Liver (tissue), 3 donors: Measurements from ENCODE around the gene HEPHL1.

ENCODE experiments used
- ATF3 ChIP-seq: IDR thresholded peaks from 2 replicates; pipeline ENCODE4 v1.6.1; 2016; ENCODE audit warnings: antibody characterized with exemption
- CTCF ChIP-seq: fragments of 150-350 bp; IDR thresholded peaks from 2 replicates; pipeline ENCODE4 v1.5.1; 2017; ENCODE audit warnings: improper control_type of control experiment, low read depth, low read length; ENCODE audit not compliant: missing input control
- GABPA ChIP-seq, 2 donors: IDR thresholded peaks in 1 of 2; conservative IDR thresholded peaks in 1 of 2; 2 replicates each; pipeline ENCODE4 v1.6.1; 2016; ENCODE audit warnings: antibody characterized with exemption in 2 of 2, mild to moderate bottlenecking in 1 of 2, moderate library complexity in 1 of 2
- JUND ChIP-seq, 2 donors: IDR thresholded peaks; 2 replicates each; pipeline ENCODE4 v1.6.1; 2016; ENCODE audit warnings: antibody characterized with exemption in 2 of 2
- MAX ChIP-seq: IDR thresholded peaks from 2 replicates; pipeline ENCODE4 v1.6.1; 2016; ENCODE audit warnings: antibody characterized with exemption
- RAD21 ChIP-seq, 2 donors: IDR thresholded peaks; 2 replicates each; pipeline ENCODE4 v1.6.1; 2016; ENCODE audit warnings: antibody characterized with exemption in 2 of 2, mild to moderate bottlenecking in 2 of 2
- REST ChIP-seq: IDR thresholded peaks from 2 replicates; pipeline ENCODE4 v1.6.1; 2016; ENCODE audit warnings: antibody characterized with exemption, mild to moderate bottlenecking
- RXRA ChIP-seq, 2 donors: IDR thresholded peaks; 2 replicates each; pipeline ENCODE4 v1.6.1; 2017 to 2018; ENCODE audit warnings: antibody characterized with exemption in 2 of 2, mild to moderate bottlenecking in 1 of 2
- TAF1 ChIP-seq: conservative IDR thresholded peaks from 2 replicates; pipeline ENCODE4 v1.6.1; 2016; ENCODE audit warnings: antibody characterized with exemption, mild to moderate bottlenecking
- YY1 ChIP-seq: IDR thresholded peaks from 2 replicates; pipeline ENCODE4 v1.6.1; 2016; ENCODE audit warnings: antibody characterized with exemption, mild to moderate bottlenecking
- ZBTB33 ChIP-seq: IDR thresholded peaks from 2 replicates; pipeline ENCODE4 v1.6.1; 2016; ENCODE audit warnings: antibody characterized with exemption
- donor health status: healthy.
- donor health status: healthy.

GRCh38 chr11:94117197-94117574, 96.0 kb downstream of the HEPHL1 start:
- TF ChIP-seq CTCF = no peak
- TF ChIP-seq MAX = no peak
- no peak for TF ChIP-seq RAD21 (IDR thresholded peaks at IDR 0.05)
- no peak for TF ChIP-seq ZBTB33
- TF ChIP-seq REST = no peak
- TF ChIP-seq JUND (IDR thresholded peaks at IDR 0.05) = no peak
- no peak for TF ChIP-seq YY1
- TF ChIP-seq TAF1 = no peak
- no peak for TF ChIP-seq ATF3
- no peak for TF ChIP-seq RXRA (IDR thresholded peaks at IDR 0.05)
- no peak for TF ChIP-seq GABPA (IDR thresholded peaks at IDR 0.05 in 1 of 2, conservative IDR thresholded peaks at IDR 0.05 in 1 of 2)
